HepG2 (cell line): Measurements from ENCODE around the gene SYNC. TPM values are rescaled to one million over a fixed set of nuclear protein-coding genes. Genes with fewer than 3 reads are reported as not detected.
A peak's percentile ranks its signal among the peaks of the same experiment; 100 is the strongest.

Source experiments
- ASH2L ChIP-seq: fragments of 300-600, 200-600 bp; sonication (generic); IDR thresholded peaks from 2 replicates; pipeline ENCODE4 v1.7.0; 2017; ENCODE audit warnings: low read depth, mild to moderate bottlenecking, moderate library complexity, mixed read lengths, low read length; ENCODE audit not compliant: insufficient read length
- EP300 ChIP-seq, 3 experiments: sonication (generic) in 1 of 3; formaldehyde crosslinking in 1 of 3; IDR thresholded peaks; 2 replicates each; pipeline versions ENCODE4 v1.5.1 to v1.6.1; 2011 to 2020; ENCODE audit warnings: low read depth in 2 of 3, low read length in 2 of 3, borderline replicate concordance in 1 of 3, improper control_type of control experiment in 1 of 3, mild to moderate bottlenecking in 1 of 3, missing genetic modification reagents in 1 of 3, moderate library complexity in 1 of 3
- FOXP1 ChIP-seq, 2 experiments: fragments of 450-650 bp in 1 of 2; IDR thresholded peaks; 2 replicates each; pipeline ENCODE4 v1.6.1; 2017 to 2018; ENCODE audit warnings: antibody characterized with exemption in 1 of 2
- GATAD1 ChIP-seq: IDR thresholded peaks from 2 replicates; pipeline ENCODE4 v1.6.1; 2016; ENCODE audit warnings: missing genetic modification reagents, missing compliant biosample characterization
- GLI4 ChIP-seq: sonication (generic); formaldehyde crosslinking; IDR thresholded peaks from 2 replicates; pipeline ENCODE4 v1.5.1; 2020; ENCODE audit warnings: missing genetic modification reagents, mild to moderate bottlenecking, moderate library complexity, borderline replicate concordance
- IKZF5 ChIP-seq: IDR thresholded peaks from 2 replicates; pipeline ENCODE4 v1.6.1; 2018; ENCODE audit warnings: missing genetic modification reagents, mild to moderate bottlenecking, missing compliant biosample characterization
- ISL2 ChIP-seq: sonication (generic); formaldehyde crosslinking; IDR thresholded peaks from 2 replicates; pipeline ENCODE4 v1.5.0; 2020; ENCODE audit warnings: missing genetic modification reagents
- KLF6 ChIP-seq: IDR thresholded peaks from 2 replicates; pipeline ENCODE4 v1.8.0; 2016; ENCODE audit warnings: missing biosample characterization, missing genetic modification reagents
- MED1 ChIP-seq: sonication (generic); formaldehyde crosslinking; IDR thresholded peaks from 2 replicates; pipeline ENCODE4 v1.4.0; 2020; ENCODE audit warnings: missing genetic modification reagents
- NFATC3 ChIP-seq: sonication (generic); formaldehyde crosslinking; IDR thresholded peaks from 2 replicates; pipeline ENCODE4 v1.5.1; 2020; ENCODE audit warnings: mild to moderate bottlenecking, missing genetic modification reagents
- NFE2L1 ChIP-seq: sonication (generic); formaldehyde crosslinking; IDR thresholded peaks from 2 replicates; pipeline ENCODE4 v1.4.0; 2020; ENCODE audit warnings: missing genetic modification reagents, mild to moderate bottlenecking, borderline replicate concordance
- RFX5 ChIP-seq: IDR thresholded peaks from 2 replicates; pipeline ENCODE4 v1.6.1; 2011; ENCODE audit warnings: low read depth, low read length, improper control_type of control experiment
- ZFP36L1 ChIP-seq: sonication (generic); formaldehyde crosslinking; IDR thresholded peaks from 2 replicates; pipeline ENCODE4 v1.8.0; 2022; ENCODE audit warnings: mild to moderate bottlenecking, missing genetic modification reagents, moderate library complexity
- ZFY ChIP-seq: sonication (generic); formaldehyde crosslinking; IDR thresholded peaks from 2 replicates; pipeline ENCODE4 v1.4.0; 2020; ENCODE audit warnings: missing genetic modification reagents
- ZNF501 ChIP-seq: sonication (generic); formaldehyde crosslinking; IDR thresholded peaks from 2 replicates; pipeline ENCODE4 v1.5.1; 2020; ENCODE audit warnings: mild to moderate bottlenecking, moderate library complexity, missing genetic modification reagents
- ZNF503 ChIP-seq: sonication (generic); formaldehyde crosslinking; IDR thresholded peaks from 2 replicates; pipeline ENCODE4 v1.4.0; 2020; ENCODE audit warnings: missing genetic modification reagents
- ZNF513 ChIP-seq: sonication (generic); formaldehyde crosslinking; conservative IDR thresholded peaks from 2 replicates; pipeline ENCODE4 v1.5.0; 2020; ENCODE audit warnings: missing genetic modification reagents
- ZNF720 ChIP-seq: sonication (generic); formaldehyde crosslinking; IDR thresholded peaks from 2 replicates; pipeline ENCODE4 v1.4.0; 2020; ENCODE audit warnings: missing genetic modification reagents
- polyA plus RNA-seq, 8 experiments: library from polyadenylated mRNA; depleted of rRNA in 3 of 8; stranded (reverse) in 7 of 8; unstranded in 1 of 8; fragments of >200 nt; fragmentation: Illumina TruSeq in 4 of 8; extraction: Trizol in 4 of 8; gene quantifications; 2 replicates each; pipeline versions ENCODE4 v1.2.1 to v1.2.3, GENCODE V29; 2011 to 2016; ENCODE audit warnings: low read depth in 4 of 8, missing spikeins in 1 of 8, mixed read lengths in 1 of 8; ENCODE audit not compliant: insufficient read depth in 1 of 8
- total RNA-seq, 5 experiments: library from RNA; depleted of rRNA; stranded (reverse); fragments of >200 nt; fragmentation: Illumina TruSeq; extraction: Trizol; gene quantifications; 2 replicates each; pipeline ENCODE4 v1.2.3, GENCODE V29; 2016; ENCODE audit warnings: low read depth in 1 of 5
- TF ChIP-seq, protein P1 (sequence below): IDR thresholded peaks from 2 replicates; pipeline ENCODE4 v1.4.0; 2020; ENCODE audit warnings: mild to moderate bottlenecking, missing genetic modification reagents

SYNC gene
- total and polyA plus RNA-seq, 2 of the 13 experiments (the other 11 are each of a cell fraction or from before 2014, with no cell fraction given), result 2.4 to 5.4 TPM

DNA sequence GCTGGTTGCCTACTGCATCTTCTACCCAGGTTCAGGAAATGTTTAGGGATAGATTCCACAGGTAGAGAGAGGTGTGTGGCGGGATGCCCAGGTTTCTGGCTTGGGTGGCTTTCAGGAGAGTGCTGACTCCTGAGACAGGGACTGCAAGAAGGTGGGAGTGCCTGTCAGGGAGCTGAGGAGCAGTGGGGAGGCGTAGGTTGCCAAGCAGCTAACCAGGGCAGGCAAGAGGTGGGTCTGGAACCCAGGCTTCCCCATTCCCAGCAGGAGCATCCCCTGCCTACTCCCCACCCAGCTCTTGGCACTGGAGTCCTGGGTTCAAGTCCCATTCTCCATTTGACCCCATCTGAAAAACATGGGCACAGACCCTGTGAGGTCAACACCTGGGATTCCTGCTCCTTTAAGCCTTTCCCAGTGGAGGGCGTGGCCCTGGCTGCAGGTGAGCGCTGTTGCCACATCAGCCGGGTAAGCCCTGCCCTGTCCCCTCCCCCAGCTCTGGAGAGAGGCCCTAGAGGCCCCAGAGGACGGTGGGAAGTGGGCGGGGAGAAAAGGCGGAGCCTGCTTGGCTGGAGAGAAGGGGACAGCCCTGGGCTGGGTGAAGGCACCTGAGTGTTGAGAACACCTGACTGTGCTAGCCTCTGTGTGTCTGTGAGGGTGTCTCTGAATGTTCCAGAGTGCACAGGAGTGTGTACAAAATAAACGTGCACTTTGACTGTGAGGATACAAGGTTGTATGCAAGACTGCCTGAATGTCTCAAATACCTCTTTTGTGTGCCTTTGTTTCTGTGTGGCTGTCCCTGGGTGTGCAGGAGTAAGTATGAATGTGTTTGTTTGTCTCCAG is 14.0 kb upstream of the SYNC start (continued):
- TF ChIP-seq ISL2 (peak; percentile 43; the same call in 1 of the 2 replicates), NFATC3 (CRISPR knock-in tag) (peak; percentile 62; the same call in 1 of the 2 replicates), ZNF720 (CRISPR knock-in tag) (no peak), ZFY (CRISPR knock-in tag) (no peak; the same call in 1 of the 2 replicates), MED1 (peak; percentile 57), ZNF513 (CRISPR knock-in tag) (no peak), ZNF501 (CRISPR knock-in tag) (peak; percentile 52; the same call in 1 of the 2 replicates), GATAD1 (CRISPR knock-in tag) (peak; percentile 68; the same call in 1 of the 2 replicates), ZNF503 (CRISPR knock-in tag) (no peak), IKZF5 (CRISPR knock-in tag) (peak; percentile 50), EP300 (IDR thresholded peaks at IDR 0.05; ENCODE audit: low read depth in 2 of 2, low read length in 2 of 2) (peak; percentile 15 to 26; a peak in 1 of 4 replicates), EP300 (CRISPR knock-in tag; IDR thresholded peaks at IDR 0.05; ENCODE audit: borderline replicate concordance) (no peak), ASH2L (no peak), NFE2L1 (no peak), GLI4 (CRISPR knock-in tag) (0 out of 2 replicates have a peak, but pooled peaks have one; percentile 28), ZFP36L1 (0 out of 2 replicates have a peak, but pooled peaks have one; percentile 29), FOXP1 (IDR thresholded peaks at IDR 0.05) (no peak), FOXP1 (CRISPR knock-in tag; IDR thresholded peaks at IDR 0.05) (peak; percentile 27; the same call in 1 of the 2 replicates), KLF6 (no peak), RFX5 (no peak)
- TF ChIP-seq, protein P1, sequence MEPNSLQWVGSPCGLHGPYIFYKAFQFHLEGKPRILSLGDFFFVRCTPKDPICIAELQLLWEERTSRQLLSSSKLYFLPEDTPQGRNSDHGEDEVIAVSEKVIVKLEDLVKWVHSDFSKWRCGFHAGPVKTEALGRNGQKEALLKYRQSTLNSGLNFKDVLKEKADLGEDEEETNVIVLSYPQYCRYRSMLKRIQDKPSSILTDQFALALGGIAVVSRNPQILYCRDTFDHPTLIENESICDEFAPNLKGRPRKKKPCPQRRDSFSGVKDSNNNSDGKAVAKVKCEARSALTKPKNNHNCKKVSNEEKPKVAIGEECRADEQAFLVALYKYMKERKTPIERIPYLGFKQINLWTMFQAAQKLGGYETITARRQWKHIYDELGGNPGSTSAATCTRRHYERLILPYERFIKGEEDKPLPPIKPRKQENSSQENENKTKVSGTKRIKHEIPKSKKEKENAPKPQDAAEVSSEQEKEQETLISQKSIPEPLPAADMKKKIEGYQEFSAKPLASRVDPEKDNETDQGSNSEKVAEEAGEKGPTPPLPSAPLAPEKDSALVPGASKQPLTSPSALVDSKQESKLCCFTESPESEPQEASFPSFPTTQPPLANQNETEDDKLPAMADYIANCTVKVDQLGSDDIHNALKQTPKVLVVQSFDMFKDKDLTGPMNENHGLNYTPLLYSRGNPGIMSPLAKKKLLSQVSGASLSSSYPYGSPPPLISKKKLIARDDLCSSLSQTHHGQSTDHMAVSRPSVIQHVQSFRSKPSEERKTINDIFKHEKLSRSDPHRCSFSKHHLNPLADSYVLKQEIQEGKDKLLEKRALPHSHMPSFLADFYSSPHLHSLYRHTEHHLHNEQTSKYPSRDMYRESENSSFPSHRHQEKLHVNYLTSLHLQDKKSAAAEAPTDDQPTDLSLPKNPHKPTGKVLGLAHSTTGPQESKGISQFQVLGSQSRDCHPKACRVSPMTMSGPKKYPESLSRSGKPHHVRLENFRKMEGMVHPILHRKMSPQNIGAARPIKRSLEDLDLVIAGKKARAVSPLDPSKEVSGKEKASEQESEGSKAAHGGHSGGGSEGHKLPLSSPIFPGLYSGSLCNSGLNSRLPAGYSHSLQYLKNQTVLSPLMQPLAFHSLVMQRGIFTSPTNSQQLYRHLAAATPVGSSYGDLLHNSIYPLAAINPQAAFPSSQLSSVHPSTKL (CRISPR knock-in tag), result peak; percentile 62; the same call in 1 of the 2 replicates
